Endothelial cell of umbilical vein (primary cell): ENCODE results near the gene NRF1. TPM values are rescaled to one million over a fixed set of nuclear protein-coding genes. Genes with fewer than 3 reads are reported as not detected.

Experiments
- BruUV-seq: library from RNA; stranded (reverse); fragments of 400-500 nt; replicated peaks from 2 replicates; lab custom pipeline; 2021; lab: Mats Ljungman, UMichigan
- CTCF ChIA-PET: fragments of 300-600, 350-600 bp; sonication (Branson Sonifier 250); formaldehyde crosslinking; loops from one replicate; lab custom pipeline; 2021; ENCODE audit warnings: antibody characterized with exemption, inconsistent platforms; lab: Charles Lee
- POLR2A ChIA-PET: fragments of 300-600, 350-600 bp; sonication (Branson Sonifier 250); formaldehyde crosslinking; loops from one replicate; lab custom pipeline; 2021; ENCODE audit warnings: antibody characterized with exemption, inconsistent platforms; lab: Charles Lee
- DNase-seq: peaks from one replicate; pipeline ENCODE4 v3.0.0-alpha.2; 2011; ENCODE audit warnings: low read depth, low spot score
- FAIRE-seq: peaks from 2 replicates; lab custom pipeline; 2011; peaks lifted over from hg19 to GRCh38; lab: Jason Lieb, UNC
- H2AFZ ChIP-seq: 2 replicates; pipeline ENCODE4 v1.6.0; 2012; ENCODE audit warnings: low read depth, low read length, control low read depth, inconsistent platforms
- H3K27ac ChIP-seq: 2 replicates; pipeline ENCODE4 v1.5.1; 2011; ENCODE audit warnings: low read depth, mild to moderate bottlenecking, control low read depth, low read length, moderate library complexity; ENCODE audit not compliant: insufficient read depth
- H3K27me3 ChIP-seq, 2 experiments: 2 replicates each; pipeline versions ENCODE4 v1.6.0 to v1.6.1; 2011; ENCODE audit warnings: low read length in 2 of 2, mixed read lengths in 1 of 2; ENCODE audit not compliant: control insufficient read depth in 2 of 2, insufficient read depth in 2 of 2
- H3K36me3 ChIP-seq, 2 experiments: 2 replicates in 1 of 2; 3 replicates in 1 of 2; pipeline ENCODE4 v1.5.1; 2011; ENCODE audit warnings: low read length in 2 of 2, mild to moderate bottlenecking in 1 of 2, moderate library complexity in 1 of 2; ENCODE audit not compliant: control insufficient read depth in 2 of 2, insufficient read depth in 2 of 2; ENCODE audit errors: extremely low read depth in 1 of 2
- H3K4me1 ChIP-seq: 3 replicates; pipeline ENCODE4 v1.5.1; 2011; ENCODE audit warnings: mild to moderate bottlenecking, low read length; ENCODE audit not compliant: control insufficient read depth, insufficient read depth; ENCODE audit errors: extremely low read depth
- H3K4me2 ChIP-seq: 2 replicates; pipeline ENCODE4 v1.6.1; 2011; ENCODE audit warnings: low read length, control low read depth, mixed read lengths; ENCODE audit not compliant: insufficient read depth
- H3K4me3 ChIP-seq, 3 experiments: fragments of 200-600 bp in 1 of 3; sonication (generic), shearing (Covaris generic) in 1 of 3; replicated peaks in 1 of 3; 2 replicates each; pipeline ENCODE4 v1.5.1; 2011 to 2016; ENCODE audit warnings: control low read depth in 3 of 3, low read length in 3 of 3, mild to moderate bottlenecking in 2 of 3, inconsistent platforms in 1 of 3, low read depth in 1 of 3, moderate library complexity in 1 of 3; ENCODE audit not compliant: insufficient read depth in 1 of 3
- H3K79me2 ChIP-seq: 2 replicates; pipeline ENCODE4 v1.6.0; 2012; ENCODE audit warnings: low read length, inconsistent platforms; ENCODE audit not compliant: control insufficient read depth, insufficient read depth
- H3K9ac ChIP-seq: replicated peaks from 2 replicates; pipeline ENCODE3; 2011; ENCODE audit warnings: low read length, control low read depth; ENCODE audit not compliant: insufficient read depth; ENCODE audit errors: extremely low read depth
- H3K9me1 ChIP-seq: replicated peaks from 3 replicates; pipeline ENCODE4 v1.6.0; 2011; ENCODE audit warnings: mild to moderate bottlenecking, low read length; ENCODE audit not compliant: control insufficient read depth, insufficient read depth; ENCODE audit errors: extremely low read depth
- H3K9me3 ChIP-seq: replicated peaks from 2 replicates; pipeline ENCODE4 v1.5.1; 2012; ENCODE audit warnings: low read length, inconsistent platforms; ENCODE audit not compliant: control insufficient read depth, insufficient read depth
- H4K20me1 ChIP-seq: replicated peaks from 2 replicates; pipeline ENCODE3; 2011; ENCODE audit warnings: mild to moderate bottlenecking, low read length; ENCODE audit not compliant: control insufficient read depth, insufficient read depth; ENCODE audit errors: extremely low read depth
- CTCF ChIP-seq, 2 donors: IDR thresholded peaks; 1 replicate in 1 of 2; 2 replicates in 1 of 2; pipeline ENCODE4 v1.5.1; 2011; ENCODE audit warnings: low read length in 2 of 2, mild to moderate bottlenecking in 2 of 2, moderate library complexity in 2 of 2, control low read depth in 1 of 2, inconsistent platforms in 1 of 2, low read depth in 1 of 2; ENCODE audit not compliant: insufficient read depth in 1 of 2; ENCODE audit errors: extremely low read depth in 1 of 2
- EZH2 ChIP-seq: IDR thresholded peaks from 2 replicates; pipeline ENCODE4 v1.6.1; 2012; ENCODE audit warnings: borderline replicate concordance, low read depth, mild to moderate bottlenecking, moderate library complexity, low read length, inconsistent platforms; ENCODE audit not compliant: severe bottlenecking
- FOS ChIP-seq: IDR thresholded peaks from 2 replicates; pipeline ENCODE4 v1.6.1; 2011; ENCODE audit warnings: mild to moderate bottlenecking, low read length, moderate library complexity, borderline replicate concordance; ENCODE audit not compliant: insufficient read depth
- GATA2 ChIP-seq: IDR thresholded peaks from 2 replicates; pipeline ENCODE4 v1.7.0; 2011; ENCODE audit warnings: low read depth, mild to moderate bottlenecking, moderate library complexity, mixed read lengths, low read length; ENCODE audit not compliant: insufficient read length, insufficient read depth
- JUN ChIP-seq: IDR thresholded peaks from 2 replicates; pipeline ENCODE4 v1.6.1; 2011; ENCODE audit warnings: borderline replicate concordance, low read depth; ENCODE audit not compliant: insufficient read length, insufficient read depth
- MYC ChIP-seq: IDR thresholded peaks from one replicate; pipeline ENCODE4 v1.6.1; 2011; ENCODE audit warnings: mild to moderate bottlenecking, low read depth, low read length
- POLR2A ChIP-seq: IDR thresholded peaks from 2 replicates; pipeline ENCODE4 v1.6.1; 2012; ENCODE audit warnings: low read depth, mild to moderate bottlenecking, control low read depth, low read length
- POLR2AphosphoS5 ChIP-seq: IDR thresholded peaks from 2 replicates; pipeline ENCODE4 v1.6.1; 2012; ENCODE audit warnings: low read depth, mild to moderate bottlenecking, control low read depth, low read length, moderate library complexity; ENCODE audit not compliant: insufficient read depth
- dilution Hi-C: fragments of 300-500 bp; cut with MboI; formaldehyde crosslinking; loops from one replicate; pipeline ENCODE4 v1.15.0; 2019; ENCODE audit warnings: low sequenced_read_pairs; ENCODE audit not compliant: extremely low pct_ligation_motif_present
- intact Hi-C: fragments of 100-400 bp; cut with micrococcal nuclease; formaldehyde crosslinking; loops from one replicate; pipeline ENCODE4 v1.10.0; 2022
- polyA plus RNA-seq, 4 experiments: library from polyadenylated mRNA; depleted of rRNA in 3 of 4; stranded (reverse) in 3 of 4; unstranded in 1 of 4; fragments of >200 nt; gene quantifications; 2 replicates each; pipeline versions ENCODE4 v1.2.1 to v1.2.3, GENCODE V29; 2011 to 2012; ENCODE audit warnings: missing spikeins in 1 of 4
- total RNA-seq: library from RNA; stranded (reverse); gene quantifications from 2 replicates; pipeline ENCODE4 v1.2.3, GENCODE V29; 2021
- TF ChIP-seq, protein P1 (sequence below): IDR thresholded peaks from 2 replicates; pipeline ENCODE4 v1.6.1; 2011; ENCODE audit not compliant: insufficient read depth, insufficient read length

NRF1 gene
- total and polyA plus RNA-seq, 2 donors (not counting 3 experiments of a cell fraction or from before 2014, with no cell fraction given), result 14.6 to 20.3 TPM

DNA sequence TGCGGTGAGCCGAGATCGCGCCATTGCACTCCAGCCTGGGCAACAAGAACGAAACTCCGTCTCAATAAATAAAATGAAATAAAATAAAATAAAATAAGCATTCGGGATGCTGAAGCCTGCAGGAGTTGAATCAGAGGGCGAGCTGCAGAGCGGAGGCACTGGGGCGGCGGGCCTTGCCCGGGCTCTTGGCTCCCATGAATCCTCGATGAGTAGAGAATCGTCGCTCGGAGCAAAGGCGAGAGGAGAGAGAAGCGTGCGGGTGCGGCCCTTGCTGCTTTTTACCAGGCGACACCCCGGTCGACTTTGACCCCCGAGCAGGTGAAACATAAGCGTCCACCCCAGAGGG is 172.9 kb downstream of the NRF1 start:
- DNase-seq, result no peak
- no peak overlapping the region for H3K4me2 ChIP-seq
- no peak overlapping the region for H2AFZ ChIP-seq
- H4K20me1 ChIP-seq, result no peaks in the 10 kb centered on the region
- intact Hi-C loops, result no loop called here
- H3K9me1 ChIP-seq, result no peaks in the 10 kb centered on the region
- TF ChIP-seq EZH2 (no peak), MYC (no peak), POLR2A (no peak), JUN (no peak), CTCF (IDR thresholded peaks at IDR 0.05; ENCODE audit: extremely low read depth in 1 of 2, insufficient read depth in 1 of 2, low read depth in 1 of 2, low read length in 2 of 2) (no peak), GATA2 (no peak), POLR2AphosphoS5 (no peak), FOS (no peak)
- TF ChIP-seq, protein P1, sequence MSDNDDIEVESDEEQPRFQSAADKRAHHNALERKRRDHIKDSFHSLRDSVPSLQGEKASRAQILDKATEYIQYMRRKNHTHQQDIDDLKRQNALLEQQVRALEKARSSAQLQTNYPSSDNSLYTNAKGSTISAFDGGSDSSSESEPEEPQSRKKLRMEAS, result no peak
- peaks cover 71 to 81% of the 10 kb centered on the region in 2 experiments for H3K27me3 ChIP-seq
- H3K4me1 ChIP-seq, result no peaks in the 10 kb centered on the region
- ChIA-PET POLR2A (no interaction called here), CTCF (no interaction called here)
- no peak overlapping the region for H3K9ac ChIP-seq
- BruUV-seq, result no TSS peak
- no peak overlapping the region for H3K4me3 ChIP-seq
- dilution Hi-C loops, result no loop called here
- H3K79me2 ChIP-seq, result no peaks in the 10 kb centered on the region
- H3K9me3 ChIP-seq, result no peaks in the 10 kb centered on the region
- H3K27ac ChIP-seq, result no peak overlapping the region
- no peaks in the 10 kb centered on the region for H3K36me3 ChIP-seq
- FAIRE-seq, result no peak
